GM21786 (cell line): ENCODE data around the gene INSR.
"Not testable (repeated sequence)": the region's sequence is repeated elsewhere in the genome, so short reads cannot be mapped to it uniquely, and the experiment has no call there.

Source experiments
- ATAC-seq: cut with Tn5 transposase; IDR thresholded peaks from one replicate; pipeline ENCODE4 v1.9.1; 2021; ENCODE audit not compliant: unreplicated experiment

INSR gene

GRCh38 chr19:7106711-7107657 is 187.2 kb downstream of the INSR start:
- no peak for ATAC-seq

- no peak for ATAC-seq
Observed at GRCh38 chr19:7104747-7105447, 189.3 kb downstream of the INSR start.

- no peak for ATAC-seq
Observed at GRCh38 chr19:7101498-7102253, 192.5 kb downstream of the INSR start.

- ATAC-seq: no peak
Observed at GRCh38 chr19:7099597-7099921, 194.7 kb downstream of the INSR start.

GRCh38 chr19:7098701-7099596 is 195.3 kb downstream of the INSR start:
- peak; percentile 76 for ATAC-seq

GRCh38 chr19:7098096-7098495 is 196.1 kb downstream of the INSR start:
- no peak for ATAC-seq

GRCh38 chr19:7088999-7089398 is 205.2 kb downstream of the INSR start:
- ATAC-seq: no peak

GRCh38 chr19:7083076-7083956 is 210.9 kb downstream of the INSR start:
- no peak for ATAC-seq

GRCh38 chr19:7078008-7078407 is 216.2 kb downstream of the INSR start:
- no peak for ATAC-seq

- no peak for ATAC-seq
Observed at GRCh38 chr19:7076151-7076550, 218.1 kb downstream of the INSR start.

- ATAC-seq: no peak
Observed at GRCh38 chr19:7074705-7075282, 219.4 kb downstream of the INSR start.

GRCh38 chr19:7072541-7072940 is 221.7 kb downstream of the INSR start:
- ATAC-seq: no peak

- ATAC-seq: no peak
Observed at GRCh38 chr19:7069904-7070226, 224.3 kb downstream of the INSR start.

GRCh38 chr19:7069042-7069903 is 224.9 kb downstream of the INSR start, which contains the start of gene ZNF557:
TSS of gene ZNF557 (plus strand) at chr19:7069703. CDS start at chr19:7075075, 5,372 bp downstream.
- peak; percentile 92 for ATAC-seq

- ATAC-seq: no peak
Observed at GRCh38 chr19:7068599-7068998, 225.6 kb downstream of the INSR start.

- no peak for ATAC-seq
Observed at GRCh38 chr19:7067716-7068115, 226.5 kb downstream of the INSR start.

- not testable (repeated sequence) for ATAC-seq
Observed at GRCh38 chr19:7067122-7067521, 227.1 kb downstream of the INSR start.

- no peak for ATAC-seq
Observed at GRCh38 chr19:7063764-7064418, 230.3 kb downstream of the INSR start.
